RWPE2 (cell line): ENCODE measurements around the gene KBTBD7.

Source experiments
- ATAC-seq: fragments of 200-7000 bp; cut with Tn5 transposase; 3 replicates; pipeline ENCODE4 v1.9.1; 2021; ENCODE audit warnings: low read depth
- DNase-seq: peaks from one replicate; pipeline ENCODE4 v3.0.0-alpha.2; 2020; ENCODE audit warnings: low spot score
- H3K27ac ChIP-seq: fragments of 450-650 bp; 2 replicates; pipeline ENCODE4 v1.5.1; 2017; ENCODE audit warnings: mild to moderate bottlenecking; ENCODE audit not compliant: poor library complexity, severe bottlenecking
- H3K27me3 ChIP-seq: fragments of 250-450 bp; sonication (Bioruptor Pico); 2 replicates; pipeline ENCODE4 v1.5.1; 2021; ENCODE audit warnings: mild to moderate bottlenecking, moderate library complexity; ENCODE audit not compliant: insufficient read depth, poor library complexity, severe bottlenecking
- H3K36me3 ChIP-seq: fragments of 250-450 bp; sonication (Bioruptor Pico); 2 replicates; pipeline ENCODE4 v1.5.1; 2020; ENCODE audit warnings: low read depth, mild to moderate bottlenecking, moderate library complexity
- H3K4me1 ChIP-seq: fragments of 250-450 bp; sonication (Bioruptor Pico); 2 replicates; pipeline ENCODE4 v1.5.1; 2021; ENCODE audit warnings: mild to moderate bottlenecking, moderate library complexity; ENCODE audit not compliant: insufficient read depth, poor library complexity, severe bottlenecking
- H3K4me3 ChIP-seq: fragments of 250-450 bp; sonication (Bioruptor Pico); 2 replicates; pipeline ENCODE4 v1.5.1; 2021; ENCODE audit warnings: mild to moderate bottlenecking, moderate library complexity; ENCODE audit not compliant: severe bottlenecking
- H3K9me3 ChIP-seq: fragments of 250-450 bp; sonication (Bioruptor Pico); 2 replicates; pipeline ENCODE4 v1.5.1; 2021; ENCODE audit warnings: mild to moderate bottlenecking, moderate library complexity; ENCODE audit not compliant: severe bottlenecking
- TF ChIP-seq, protein P1 (sequence below): fragments of 450-650 bp; IDR thresholded peaks from one replicate; pipeline ENCODE4 v1.5.1; 2017; ENCODE audit warnings: mild to moderate bottlenecking, moderate library complexity; ENCODE audit not compliant: poor library complexity, severe bottlenecking

KBTBD7 gene

DNA sequence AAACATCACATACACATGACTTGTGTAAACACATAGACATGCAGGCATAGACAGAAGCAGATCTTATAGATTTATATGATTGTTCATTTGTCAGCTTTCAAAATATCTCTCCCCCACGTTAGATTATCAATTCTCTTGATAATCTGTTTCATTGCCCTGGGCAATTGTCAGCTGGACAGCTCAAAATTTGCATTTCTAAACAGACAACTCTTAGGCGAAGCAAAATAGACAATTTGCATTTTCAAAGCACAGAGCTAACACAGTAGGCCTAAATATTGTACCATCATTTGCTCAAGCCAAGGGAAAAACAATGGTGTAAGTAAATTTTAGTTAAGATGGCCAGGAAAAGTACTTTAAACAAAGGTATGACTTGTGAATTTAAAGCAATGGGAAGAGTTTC lies 37.7 kb downstream of the KBTBD7 start:
- no peaks in the 10 kb centered on the region for H3K27me3 ChIP-seq
- no peak for DNase-seq
- TF ChIP-seq, protein P1, sequence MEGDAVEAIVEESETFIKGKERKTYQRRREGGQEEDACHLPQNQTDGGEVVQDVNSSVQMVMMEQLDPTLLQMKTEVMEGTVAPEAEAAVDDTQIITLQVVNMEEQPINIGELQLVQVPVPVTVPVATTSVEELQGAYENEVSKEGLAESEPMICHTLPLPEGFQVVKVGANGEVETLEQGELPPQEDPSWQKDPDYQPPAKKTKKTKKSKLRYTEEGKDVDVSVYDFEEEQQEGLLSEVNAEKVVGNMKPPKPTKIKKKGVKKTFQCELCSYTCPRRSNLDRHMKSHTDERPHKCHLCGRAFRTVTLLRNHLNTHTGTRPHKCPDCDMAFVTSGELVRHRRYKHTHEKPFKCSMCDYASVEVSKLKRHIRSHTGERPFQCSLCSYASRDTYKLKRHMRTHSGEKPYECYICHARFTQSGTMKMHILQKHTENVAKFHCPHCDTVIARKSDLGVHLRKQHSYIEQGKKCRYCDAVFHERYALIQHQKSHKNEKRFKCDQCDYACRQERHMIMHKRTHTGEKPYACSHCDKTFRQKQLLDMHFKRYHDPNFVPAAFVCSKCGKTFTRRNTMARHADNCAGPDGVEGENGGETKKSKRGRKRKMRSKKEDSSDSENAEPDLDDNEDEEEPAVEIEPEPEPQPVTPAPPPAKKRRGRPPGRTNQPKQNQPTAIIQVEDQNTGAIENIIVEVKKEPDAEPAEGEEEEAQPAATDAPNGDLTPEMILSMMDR = no peak

DNA sequence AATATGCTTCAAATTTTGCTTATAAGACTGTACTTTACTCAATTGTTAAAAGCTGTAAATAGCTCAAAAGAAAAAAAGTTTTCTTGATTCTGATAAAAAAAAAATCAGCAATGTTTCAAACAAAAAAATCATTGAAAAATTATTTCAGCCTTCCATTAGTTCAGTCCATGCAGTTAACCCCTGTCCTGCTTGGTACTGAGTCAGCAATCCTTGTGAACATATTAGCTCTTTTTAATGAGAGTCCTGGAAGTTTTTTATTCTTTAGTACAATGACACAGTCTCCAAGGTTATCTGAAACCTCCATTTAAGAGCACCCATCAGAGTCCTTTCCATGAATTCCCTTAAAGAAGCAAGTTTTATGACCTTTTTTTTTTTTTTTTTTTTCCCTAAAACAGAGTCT lies 40.3 kb downstream of the KBTBD7 start:
- DNase-seq = no peak
- H3K36me3 ChIP-seq = no peaks in the 10 kb centered on the region
- no peaks in the 10 kb centered on the region for H3K27me3 ChIP-seq
- ATAC-seq = no peak
- no peak overlapping the region for H3K27ac ChIP-seq
- H3K4me3 ChIP-seq = no peak overlapping the region
- H3K9me3 ChIP-seq = peaks cover 4% of the 10 kb centered on the region
- no peaks in the 10 kb centered on the region for H3K4me1 ChIP-seq
- TF ChIP-seq, protein P1 = no peak

More for the DNA sequence above, 37.7 kb downstream of the KBTBD7 start:
- no peaks in the 10 kb centered on the region for H3K4me1 ChIP-seq
- H3K9me3 ChIP-seq = peaks cover 3% of the 10 kb centered on the region
- no peak overlapping the region for H3K4me3 ChIP-seq
- H3K36me3 ChIP-seq = no peaks in the 10 kb centered on the region
- H3K27ac ChIP-seq = no peak overlapping the region
- ATAC-seq = no peak

- no peaks in the 10 kb centered on the region for H3K27me3 ChIP-seq
- no peaks in the 10 kb centered on the region; the same call in 1 of the 2 replicates for H3K36me3 ChIP-seq
- no peak overlapping the region for H3K4me3 ChIP-seq
- TF ChIP-seq, protein P1 = no peak
- DNase-seq = no peak
- no peak overlapping the region for H3K27ac ChIP-seq
- peaks cover 11% of the 10 kb centered on the region for H3K9me3 ChIP-seq
- no peak for ATAC-seq
- no peaks in the 10 kb centered on the region for H3K4me1 ChIP-seq
Measured at GRCh38 chr13:41152005-41152404, 42.4 kb downstream of the KBTBD7 start.

DNA sequence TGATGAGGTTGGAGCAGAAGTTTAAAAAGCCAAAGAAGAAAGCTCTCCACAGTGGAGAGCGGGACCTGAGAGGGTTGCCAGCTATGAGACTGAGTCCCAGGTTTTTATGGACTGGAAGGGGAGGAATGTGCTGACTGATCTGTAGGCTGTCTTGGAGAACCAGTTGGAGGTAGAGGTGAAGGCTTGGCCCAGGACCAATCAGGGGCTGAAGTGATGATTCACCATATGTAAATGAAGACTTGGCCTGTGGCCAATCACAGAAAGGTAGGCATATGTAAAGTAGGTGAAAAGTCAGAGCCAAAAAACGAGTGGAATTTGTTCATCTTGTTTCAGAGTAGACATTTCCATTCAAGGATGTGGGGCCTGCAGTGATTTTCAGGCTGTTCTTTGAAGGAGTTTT lies 44.3 kb downstream of the KBTBD7 start:
- Histone ChIP-seq H3K36me3 (no peaks in the 10 kb centered on the region; the same call in 1 of the 2 replicates), H3K27ac (no peak overlapping the region), H3K4me3 (no peak overlapping the region), H3K27me3 (no peaks in the 10 kb centered on the region), H3K9me3 (peaks cover 11% of the 10 kb centered on the region), H3K4me1 (peaks cover 8% of the 10 kb centered on the region)
- TF ChIP-seq, protein P1 = no peak
- ATAC-seq = no peak
- no peak for DNase-seq

GRCh38 chr13:41148419-41149283 lies 45.7 kb downstream of the KBTBD7 start:
- Histone ChIP-seq H3K27me3 (no peaks in the 10 kb centered on the region), H3K9me3 (peaks cover 11% of the 10 kb centered on the region), H3K4me3 (no peak overlapping the region), H3K36me3 (no peaks in the 10 kb centered on the region; the same call in 1 of the 2 replicates), H3K4me1 (peaks cover 13% of the 10 kb centered on the region), H3K27ac (no peak overlapping the region)
- no peak for ATAC-seq
- no peak for DNase-seq
- TF ChIP-seq, protein P1 = no peak
